HG03565 (cell line): ENCODE measurements around the gene EIF3CL.
"Not testable (repeated sequence)": the region's sequence is repeated elsewhere in the genome, so short reads cannot be mapped to it uniquely, and the experiment has no call there.

Experiments
- ATAC-seq: cut with Tn5 transposase; IDR thresholded peaks from one replicate; pipeline ENCODE4 v1.9.1; 2021; ENCODE audit warnings: mild to moderate bottlenecking, moderate library complexity; ENCODE audit not compliant: unreplicated experiment

EIF3CL gene, protein sequence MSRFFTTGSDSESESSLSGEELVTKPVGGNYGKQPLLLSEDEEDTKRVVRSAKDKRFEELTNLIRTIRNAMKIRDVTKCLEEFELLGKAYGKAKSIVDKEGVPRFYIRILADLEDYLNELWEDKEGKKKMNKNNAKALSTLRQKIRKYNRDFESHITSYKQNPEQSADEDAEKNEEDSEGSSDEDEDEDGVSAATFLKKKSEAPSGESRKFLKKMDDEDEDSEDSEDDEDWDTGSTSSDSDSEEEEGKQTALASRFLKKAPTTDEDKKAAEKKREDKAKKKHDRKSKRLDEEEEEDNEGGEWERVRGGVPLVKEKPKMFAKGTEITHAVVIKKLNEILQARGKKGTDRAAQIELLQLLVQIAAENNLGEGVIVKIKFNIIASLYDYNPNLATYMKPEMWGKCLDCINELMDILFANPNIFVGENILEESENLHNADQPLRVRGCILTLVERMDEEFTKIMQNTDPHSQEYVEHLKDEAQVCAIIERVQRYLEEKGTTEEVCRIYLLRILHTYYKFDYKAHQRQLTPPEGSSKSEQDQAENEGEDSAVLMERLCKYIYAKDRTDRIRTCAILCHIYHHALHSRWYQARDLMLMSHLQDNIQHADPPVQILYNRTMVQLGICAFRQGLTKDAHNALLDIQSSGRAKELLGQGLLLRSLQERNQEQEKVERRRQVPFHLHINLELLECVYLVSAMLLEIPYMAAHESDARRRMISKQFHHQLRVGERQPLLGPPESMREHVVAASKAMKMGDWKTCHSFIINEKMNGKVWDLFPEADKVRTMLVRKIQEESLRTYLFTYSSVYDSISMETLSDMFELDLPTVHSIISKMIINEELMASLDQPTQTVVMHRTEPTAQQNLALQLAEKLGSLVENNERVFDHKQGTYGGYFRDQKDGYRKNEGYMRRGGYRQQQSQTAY

DNA sequence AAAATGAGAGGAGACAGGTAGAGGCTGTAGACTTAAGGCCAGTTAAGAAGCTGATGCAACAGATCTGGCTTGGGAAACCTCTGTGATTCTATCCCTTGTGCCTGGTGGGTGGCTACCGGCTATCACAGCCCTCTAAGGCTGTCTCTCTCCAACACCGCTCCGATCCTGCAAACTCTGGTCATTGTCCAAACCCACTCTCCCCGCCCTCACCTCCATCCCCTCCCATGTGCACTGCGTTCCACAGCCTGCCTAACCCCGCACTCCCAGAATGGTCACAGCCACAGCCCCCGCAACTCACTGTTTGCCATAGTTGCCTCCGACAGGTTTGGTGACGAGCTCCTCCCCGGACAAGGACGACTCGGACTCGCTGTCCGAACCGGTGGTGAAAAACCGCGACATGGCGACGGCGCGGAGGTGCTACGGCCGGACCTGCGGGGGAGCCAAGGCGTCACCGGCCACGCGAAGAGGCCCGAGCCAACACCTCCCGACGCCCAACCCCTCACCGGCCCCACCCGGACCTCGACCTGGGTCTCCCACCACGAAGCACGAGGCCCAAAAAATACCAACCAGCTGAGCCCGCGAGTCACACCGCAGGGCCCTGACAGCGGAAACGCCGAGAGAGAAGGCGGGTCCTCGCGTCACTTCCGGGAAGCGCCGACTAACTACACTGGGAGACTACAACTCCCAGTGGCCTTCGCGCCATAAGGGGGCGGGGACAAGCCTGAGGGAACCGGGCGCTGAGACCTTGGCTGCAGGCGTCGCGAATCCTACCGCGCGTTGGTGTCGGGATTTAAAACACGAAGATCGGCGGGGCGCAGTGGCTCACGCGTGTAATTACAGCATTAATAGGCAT, at the start of gene EIF3CL:
Gene EIF3CL, minus strand, starts transcription at position 622 of the 853 bp plus-strand sequence. Its CDS starts 223 bp downstream, at position 399.
- ATAC-seq: peak; percentile 99

DNA sequence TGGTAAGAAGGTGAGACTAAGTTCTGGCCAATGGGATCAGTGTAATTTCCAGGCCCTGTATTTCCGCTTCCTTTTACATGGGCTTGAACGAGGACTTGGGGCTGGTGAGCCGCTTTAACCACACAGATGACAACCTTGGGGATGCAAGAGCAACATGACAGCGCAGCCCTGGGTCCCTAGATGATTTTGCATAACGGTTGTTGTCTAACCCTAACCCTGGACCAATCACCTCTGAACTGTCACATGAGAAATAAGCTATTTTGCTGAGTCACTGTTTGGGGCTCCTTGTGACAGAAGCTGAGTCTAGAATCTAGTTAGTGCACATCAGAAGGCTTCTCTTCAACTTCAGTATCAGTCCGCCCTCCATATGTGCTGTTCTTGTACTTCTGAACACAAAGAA, 43.4 kb upstream of the EIF3CL start:
- not testable (repeated sequence) for ATAC-seq

DNA sequence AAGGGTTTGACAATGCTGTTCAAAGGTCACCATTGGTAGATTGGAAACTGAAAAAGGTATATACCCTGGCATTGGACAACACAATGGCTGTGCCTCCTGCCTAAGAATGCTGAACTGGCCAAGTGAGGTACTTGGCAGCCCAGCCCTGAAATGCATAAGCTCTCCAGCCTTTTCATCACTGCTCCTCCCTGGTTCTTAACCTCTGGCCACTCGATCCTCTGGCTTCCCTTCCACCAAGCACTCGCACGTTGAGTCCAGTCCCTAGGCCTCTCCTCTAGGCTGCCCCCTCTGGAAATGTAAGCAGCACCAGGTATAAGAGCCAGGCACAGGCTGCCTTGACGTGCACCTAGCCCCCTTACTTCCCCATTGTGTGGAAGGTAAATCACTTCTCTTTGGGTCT, 42.7 kb upstream of the EIF3CL start:
- not testable (repeated sequence) for ATAC-seq

DNA sequence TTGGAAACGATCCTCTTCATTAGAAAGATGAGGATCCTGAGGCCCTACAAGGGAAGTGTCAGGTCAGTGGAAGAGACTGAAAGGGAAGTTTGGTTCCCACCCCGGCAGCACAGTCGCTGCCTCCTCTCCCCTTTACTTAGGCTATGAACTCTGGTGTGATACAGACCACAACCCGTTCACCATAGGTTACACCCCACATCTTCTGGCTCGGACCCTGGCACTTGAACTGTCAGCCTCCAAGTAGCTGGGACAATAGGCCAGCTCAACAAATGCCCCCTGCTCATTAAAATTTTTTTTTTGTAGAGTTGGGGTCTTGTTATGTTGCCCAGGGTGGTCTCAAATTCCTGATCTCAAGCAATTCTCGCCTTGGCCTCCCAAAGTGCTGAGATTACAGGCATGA, 40.3 kb upstream of the EIF3CL start:
- not testable (repeated sequence) for ATAC-seq

DNA sequence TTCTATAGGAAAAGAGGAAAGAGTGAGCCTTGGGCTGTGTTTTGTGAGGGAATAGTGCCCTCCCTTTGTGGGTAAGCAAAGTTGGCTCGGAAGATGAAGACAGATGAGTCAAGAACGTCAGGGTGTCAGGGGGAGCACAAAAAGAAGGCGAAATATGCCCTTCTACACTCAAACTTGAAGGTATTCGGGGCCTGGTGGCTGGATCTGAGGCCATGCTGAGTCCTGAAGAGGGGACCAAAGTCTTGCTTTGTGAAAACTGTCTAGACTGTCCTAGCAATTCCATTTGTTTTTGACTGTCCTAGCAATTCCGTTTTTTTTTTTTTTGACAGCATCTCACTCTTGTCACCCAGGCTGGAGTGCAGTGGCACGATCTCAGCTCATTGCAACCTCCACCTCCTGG, 35.3 kb upstream of the EIF3CL start:
- ATAC-seq: not testable (repeated sequence)

DNA sequence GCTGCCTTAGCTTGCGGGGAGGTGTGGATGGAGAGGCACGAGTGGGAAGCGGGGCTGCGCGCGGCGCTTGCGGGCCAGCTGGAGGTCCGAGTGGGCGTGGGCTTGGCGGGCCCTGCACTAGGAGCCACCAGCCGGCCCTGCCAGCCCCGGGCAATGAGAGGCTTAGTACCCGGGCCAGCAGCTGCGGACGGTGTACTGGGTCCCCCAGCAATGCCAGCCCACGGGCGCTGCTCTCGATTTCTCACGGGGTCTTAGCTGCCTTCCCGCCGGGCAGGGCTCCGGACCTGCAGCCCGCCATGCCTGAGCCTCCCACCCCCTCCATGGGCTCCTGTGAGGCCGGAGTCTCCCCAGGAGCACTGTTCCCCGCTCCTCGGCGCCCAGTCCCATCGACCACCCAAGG, 31.7 kb upstream of the EIF3CL start:
- ATAC-seq: not testable (repeated sequence)

DNA sequence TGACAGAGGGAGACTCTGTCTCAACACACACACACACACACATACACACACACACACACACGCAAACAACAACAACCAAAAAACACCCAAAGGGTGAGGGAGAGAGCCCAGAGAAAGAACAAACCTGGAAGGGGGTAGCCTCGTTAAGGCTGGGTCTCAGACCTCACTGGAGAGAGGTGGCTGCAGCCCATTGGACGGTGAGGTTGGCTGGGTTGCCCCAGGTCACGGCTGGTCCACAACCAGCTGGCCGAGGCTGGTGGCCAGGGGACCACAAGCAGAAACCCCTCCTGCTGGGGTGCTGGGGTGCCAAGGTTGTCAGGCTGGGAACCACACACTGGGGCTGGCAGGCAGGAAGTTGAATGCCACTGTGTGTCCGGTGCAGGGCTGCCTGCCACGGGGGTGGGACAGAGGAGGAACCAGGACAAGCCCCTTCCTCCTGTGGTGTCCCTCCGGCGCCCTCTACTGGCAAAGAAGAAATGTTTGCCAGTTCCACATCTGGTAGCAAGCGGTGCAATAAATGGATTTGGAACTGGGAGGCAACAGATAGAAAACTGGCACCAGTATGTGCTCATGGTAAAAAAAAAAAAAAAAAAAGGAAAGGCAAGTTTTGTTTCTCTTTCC, 22.5 kb upstream of the EIF3CL start:
- ATAC-seq: not testable (repeated sequence)

DNA sequence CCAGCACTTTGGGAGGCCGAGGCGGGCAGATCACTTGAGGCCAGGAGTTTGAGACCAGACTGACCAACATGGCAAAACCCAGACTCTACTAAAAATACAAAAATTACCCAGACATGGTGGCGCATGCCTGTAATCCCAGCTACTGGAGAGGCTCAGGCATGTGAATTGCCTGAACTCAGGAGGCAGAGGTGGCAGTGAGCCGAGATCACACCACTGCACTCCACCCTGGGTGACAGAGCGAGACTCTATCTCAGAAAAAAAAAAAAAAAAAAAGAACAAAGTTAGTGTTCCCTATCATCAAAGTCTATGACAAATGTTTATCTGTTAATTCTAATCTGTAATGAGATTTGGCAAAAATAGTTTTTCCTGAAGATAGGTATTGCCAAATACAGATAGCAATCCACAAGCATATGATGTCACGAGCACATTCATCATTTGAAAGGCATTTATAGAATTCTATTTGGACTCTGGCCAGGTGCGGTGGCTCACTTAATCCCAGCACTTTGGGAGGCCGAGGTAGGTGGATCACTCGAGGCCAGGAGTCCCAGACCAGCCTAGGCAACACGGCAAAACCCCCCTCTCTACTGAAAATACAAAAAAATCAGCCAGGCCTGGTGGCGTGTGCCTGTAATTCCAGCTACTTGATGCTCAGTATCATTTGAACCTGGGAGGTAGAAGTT, 17.6 kb upstream of the EIF3CL start:
- ATAC-seq: not testable (repeated sequence)

DNA sequence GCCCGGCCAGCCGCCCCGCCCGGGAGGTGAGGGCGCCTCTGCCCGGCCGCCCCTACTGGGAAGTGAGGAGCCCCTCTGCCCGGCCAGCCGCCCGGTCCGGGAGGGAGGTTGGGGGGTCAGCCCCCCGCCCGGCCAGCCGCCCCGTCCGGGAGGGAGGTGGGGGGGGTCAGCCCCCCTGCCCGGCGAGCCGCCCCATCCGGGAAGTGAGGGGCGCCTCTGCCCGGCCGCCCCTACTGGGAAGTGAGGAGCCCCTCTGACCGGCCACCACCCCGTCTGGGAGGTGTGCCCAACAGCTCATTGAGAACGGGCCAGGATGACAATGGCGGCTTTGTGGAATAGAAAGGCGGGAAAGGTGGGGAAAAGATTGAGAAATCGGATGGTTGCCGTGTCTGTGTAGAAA, 13.4 kb upstream of the EIF3CL start:
- ATAC-seq: not testable (repeated sequence)

DNA sequence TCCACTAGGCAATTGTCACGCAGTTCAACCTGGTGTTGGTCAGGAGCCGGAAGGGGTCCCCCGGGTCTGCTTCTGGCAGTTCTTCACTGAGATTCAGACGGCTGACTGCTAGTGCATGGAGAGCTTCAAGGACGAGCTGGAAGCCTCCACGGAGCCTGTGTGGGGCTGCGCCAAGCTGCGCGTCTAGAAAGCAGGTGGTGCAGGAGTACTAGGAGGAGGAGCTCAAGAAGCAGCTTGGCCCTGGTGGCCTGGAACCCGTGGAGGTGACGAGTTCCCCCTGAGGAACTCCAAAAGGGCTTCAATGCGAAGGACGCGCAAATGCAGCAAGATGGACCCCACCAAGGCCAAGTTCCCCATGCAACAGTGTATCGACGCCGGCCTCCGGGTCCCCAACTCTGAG, 10.9 kb upstream of the EIF3CL start:
- not testable (repeated sequence) for ATAC-seq

DNA sequence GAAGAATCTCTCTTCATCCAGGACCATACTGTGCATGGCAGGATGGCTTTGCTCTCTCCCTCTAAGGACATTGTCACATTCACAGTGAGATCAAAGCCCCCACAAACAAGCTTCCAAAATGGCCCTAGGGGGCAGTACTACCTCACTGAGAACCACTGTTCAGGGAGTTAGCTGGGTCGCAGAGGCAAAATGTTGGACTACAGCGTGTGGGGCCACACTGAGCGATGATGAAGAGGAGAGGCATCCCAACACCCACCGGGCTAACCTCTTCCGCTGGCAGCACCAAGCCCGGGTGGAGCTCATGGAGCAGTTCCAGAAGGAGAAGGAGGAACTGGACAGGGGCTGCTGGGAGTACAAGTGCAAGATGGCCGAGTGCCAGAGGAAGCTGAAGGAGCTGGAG, 9.9 kb upstream of the EIF3CL start:
- not testable (repeated sequence) for ATAC-seq

DNA sequence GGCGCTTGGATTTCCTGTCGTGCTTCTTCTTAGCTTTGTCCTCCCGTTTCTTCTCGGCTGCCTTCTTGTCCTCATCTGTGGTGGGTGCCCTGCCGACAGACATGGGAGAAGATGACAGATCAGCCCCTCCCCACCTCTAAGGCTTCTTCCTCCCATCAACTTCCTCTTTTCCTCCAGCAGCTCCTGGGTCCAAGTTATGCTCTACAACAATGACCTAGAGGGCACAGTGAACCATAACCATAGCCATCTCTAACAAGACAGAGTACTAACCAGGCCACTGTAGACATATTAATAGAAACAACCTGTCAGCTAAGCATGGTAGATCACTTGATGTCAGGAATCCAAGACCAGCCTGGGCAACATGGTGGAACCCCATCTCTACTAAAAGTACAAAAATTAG, 11.6 kb downstream of the EIF3CL start:
- not testable (repeated sequence) for ATAC-seq

DNA sequence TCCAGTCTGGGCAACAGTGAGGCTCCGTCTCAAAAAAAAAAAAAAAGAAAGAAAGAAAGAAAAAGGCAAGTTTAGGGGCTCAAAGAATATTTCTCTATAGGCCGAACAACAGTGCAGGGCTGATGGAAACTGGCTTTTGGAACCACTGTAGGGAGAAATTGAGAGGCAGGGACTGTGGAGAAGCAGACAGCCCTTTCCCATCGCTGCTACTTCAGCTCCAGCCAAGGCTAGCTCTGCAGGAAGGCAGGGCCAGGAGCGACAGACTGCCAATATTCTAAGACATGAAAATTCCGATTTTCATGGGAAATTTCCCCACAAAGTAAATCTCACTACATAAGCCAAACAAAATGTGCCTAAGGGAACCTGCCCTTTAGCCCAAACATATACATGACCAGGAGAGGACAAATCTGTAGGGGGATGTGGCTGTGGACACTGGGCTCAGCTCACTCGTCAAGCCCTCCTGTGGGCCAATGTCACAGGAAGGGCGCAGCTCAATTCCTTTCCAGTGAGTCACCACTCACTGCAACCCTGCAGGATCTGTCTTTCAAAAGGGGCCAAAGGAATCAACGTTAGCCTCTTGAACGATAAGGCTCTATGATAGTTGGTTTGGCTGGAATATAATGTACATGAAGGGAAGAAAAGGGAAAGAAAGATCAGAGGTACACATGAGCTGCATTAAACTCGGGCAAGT, 21.3 kb downstream of the EIF3CL start:
- not testable (repeated sequence) for ATAC-seq

DNA sequence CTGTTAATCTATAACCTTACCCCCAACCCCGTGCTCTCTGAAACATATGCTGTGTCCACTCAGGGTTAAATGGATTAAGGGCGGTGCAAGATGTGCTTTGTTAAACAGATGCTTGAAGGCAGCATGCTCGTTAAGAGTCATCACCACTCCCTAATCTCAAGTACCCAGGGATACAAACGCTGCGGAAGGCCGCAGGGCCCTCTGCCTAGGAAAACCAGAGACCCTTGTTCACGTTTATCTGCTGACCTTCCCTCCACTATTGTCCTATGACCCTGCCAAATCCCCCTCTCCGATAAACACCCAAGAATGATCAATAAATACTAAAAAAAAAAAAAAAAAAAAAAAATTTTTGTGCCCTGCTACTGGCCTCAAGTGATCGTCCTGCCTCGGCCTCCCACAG, 25.8 kb downstream of the EIF3CL start:
- not testable (repeated sequence) for ATAC-seq

DNA sequence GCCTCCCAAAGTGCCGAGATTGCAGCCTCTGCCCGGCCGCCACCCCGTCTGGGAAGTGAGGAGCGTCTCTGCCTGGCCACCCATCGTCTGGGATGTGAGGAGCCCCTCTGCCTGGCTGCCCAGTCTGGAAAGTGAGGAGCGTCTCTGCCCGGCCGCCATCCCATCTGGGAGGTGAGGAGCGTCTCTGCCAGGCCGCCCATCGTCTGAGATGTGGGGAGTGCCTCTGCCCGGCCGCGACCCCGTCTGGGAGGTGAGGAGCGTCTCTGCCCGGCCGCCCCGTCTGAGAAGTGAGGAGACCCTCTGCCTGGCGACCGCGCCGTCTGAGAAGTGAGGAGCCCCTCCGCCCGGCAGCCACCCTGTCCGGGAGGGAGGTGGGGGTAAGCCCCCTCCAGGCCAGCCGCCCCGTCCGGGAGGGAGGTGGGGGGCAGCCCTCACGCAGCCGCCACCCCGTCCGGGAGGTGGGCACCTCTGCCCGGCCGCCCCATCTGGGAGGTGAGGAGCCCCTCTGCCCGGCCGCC, 26.5 kb downstream of the EIF3CL start:
- ATAC-seq: not testable (repeated sequence)

DNA sequence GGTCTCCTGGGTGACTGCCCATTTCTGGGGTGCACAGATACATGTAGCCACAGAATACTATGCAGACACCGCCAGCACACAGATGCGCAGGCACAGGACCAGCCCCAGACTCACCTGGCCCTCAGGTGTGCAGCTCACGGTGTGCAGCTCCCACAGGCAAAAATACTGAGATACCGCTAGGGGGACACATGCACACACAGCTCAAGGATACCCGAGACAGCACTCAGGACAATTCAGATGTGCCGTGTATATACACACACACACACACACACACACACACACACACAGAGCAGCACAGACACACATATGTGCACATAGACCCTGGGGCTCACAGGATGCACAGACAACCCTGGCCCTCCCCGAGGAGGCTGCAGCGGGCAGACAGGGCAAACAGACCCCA, 28.5 kb downstream of the EIF3CL start:
- ATAC-seq: not testable (repeated sequence)

DNA sequence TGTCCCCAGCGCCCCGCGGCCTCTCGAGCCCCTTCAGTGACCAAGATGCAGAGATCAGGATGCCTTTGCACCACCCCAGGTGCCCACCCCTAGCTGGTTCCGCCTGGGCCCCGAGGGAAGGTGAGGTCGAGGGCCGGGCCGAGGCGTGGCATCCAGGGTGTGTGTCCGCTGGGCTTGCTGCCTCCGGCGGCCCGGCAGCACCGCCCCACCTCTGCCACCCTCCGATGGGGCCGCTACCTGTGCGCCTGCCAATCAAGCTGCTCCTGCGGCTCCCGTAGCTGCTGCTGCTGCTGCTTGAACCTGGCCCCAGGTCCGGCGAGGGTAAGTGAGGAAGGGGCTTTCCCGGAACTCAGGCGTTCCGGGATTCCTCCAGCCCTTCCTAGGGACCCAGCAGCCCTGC, 29.4 kb downstream of the EIF3CL start:
- ATAC-seq: not testable (repeated sequence)

DNA sequence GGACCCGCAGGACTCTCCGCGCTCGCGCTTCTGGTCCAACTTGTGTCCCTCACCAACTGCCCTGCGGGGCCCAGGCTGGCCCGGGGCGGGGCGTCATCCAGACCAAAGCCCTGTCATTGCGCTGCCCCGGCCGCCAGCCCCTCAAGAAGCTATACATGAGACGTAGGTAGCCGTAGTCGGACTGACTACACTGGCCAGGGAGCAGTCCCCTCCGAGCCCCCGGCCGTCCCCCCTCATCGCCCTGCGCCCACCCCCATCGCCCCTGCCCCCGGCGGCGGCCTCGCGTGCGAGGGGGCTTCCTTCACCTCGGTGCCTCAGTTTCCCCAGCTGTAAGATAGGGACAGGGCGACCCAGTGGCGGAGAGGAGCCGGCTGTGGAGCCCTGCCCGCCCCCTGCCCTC, 35.7 kb downstream of the EIF3CL start:
- not testable (repeated sequence) for ATAC-seq
